GM06990 (cell line): ENCODE data around the gene ZNF592.

Experiments
- DNase-seq: peaks from one replicate; pipeline ENCODE4 v3.0.0-alpha.2; 2011; ENCODE audit not compliant: insufficient read length; ENCODE audit errors: extremely low read depth
- H3K27me3 ChIP-seq: replicated peaks from 2 replicates; pipeline ENCODE4 v1.6.0; 2011; ENCODE audit warnings: low read length; ENCODE audit not compliant: control insufficient read depth, insufficient read depth
- H3K36me3 ChIP-seq: 2 replicates; pipeline ENCODE4 v1.5.1; 2011; ENCODE audit warnings: low read length; ENCODE audit not compliant: control insufficient read depth, insufficient read depth
- H3K4me3 ChIP-seq: replicated peaks from 2 replicates; pipeline ENCODE4 v1.5.1; 2011; ENCODE audit warnings: low read depth, mild to moderate bottlenecking, control low read depth, low read length
- TF ChIP-seq, protein P1 (sequence below): IDR thresholded peaks from 2 replicates; pipeline ENCODE4 v1.5.1; 2011; ENCODE audit warnings: low read length, control low read depth, mild to moderate bottlenecking, inconsistent platforms; ENCODE audit not compliant: insufficient read depth, poor library complexity, severe bottlenecking

Gene ZNF592

DNA sequence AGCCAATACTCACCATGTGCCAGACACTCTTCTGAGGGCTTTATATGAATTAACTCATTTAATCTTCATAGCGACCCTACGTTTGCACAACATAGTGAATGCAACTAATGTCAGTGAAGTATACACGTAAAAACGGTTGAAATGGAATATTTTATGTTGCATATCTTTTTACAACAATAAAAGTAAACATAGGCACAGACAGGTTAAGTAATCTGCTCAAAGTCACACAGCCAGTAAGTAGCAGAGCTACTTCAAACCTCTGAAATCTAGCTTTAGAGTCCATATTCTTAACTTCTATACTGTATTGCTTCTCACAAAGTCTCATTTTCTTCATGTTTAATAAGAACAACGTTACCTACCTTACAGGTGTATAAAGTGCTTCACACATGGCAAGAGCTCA is 34.0 kb upstream of the ZNF592 start:
- no peak for DNase-seq
- Histone ChIP-seq H3K36me3 (peaks cover 4% of the 10 kb centered on the region), H3K4me3 (peak overlapping the region; percentile 74), H3K27me3 (no peaks in the 10 kb centered on the region)
- TF ChIP-seq, protein P1, sequence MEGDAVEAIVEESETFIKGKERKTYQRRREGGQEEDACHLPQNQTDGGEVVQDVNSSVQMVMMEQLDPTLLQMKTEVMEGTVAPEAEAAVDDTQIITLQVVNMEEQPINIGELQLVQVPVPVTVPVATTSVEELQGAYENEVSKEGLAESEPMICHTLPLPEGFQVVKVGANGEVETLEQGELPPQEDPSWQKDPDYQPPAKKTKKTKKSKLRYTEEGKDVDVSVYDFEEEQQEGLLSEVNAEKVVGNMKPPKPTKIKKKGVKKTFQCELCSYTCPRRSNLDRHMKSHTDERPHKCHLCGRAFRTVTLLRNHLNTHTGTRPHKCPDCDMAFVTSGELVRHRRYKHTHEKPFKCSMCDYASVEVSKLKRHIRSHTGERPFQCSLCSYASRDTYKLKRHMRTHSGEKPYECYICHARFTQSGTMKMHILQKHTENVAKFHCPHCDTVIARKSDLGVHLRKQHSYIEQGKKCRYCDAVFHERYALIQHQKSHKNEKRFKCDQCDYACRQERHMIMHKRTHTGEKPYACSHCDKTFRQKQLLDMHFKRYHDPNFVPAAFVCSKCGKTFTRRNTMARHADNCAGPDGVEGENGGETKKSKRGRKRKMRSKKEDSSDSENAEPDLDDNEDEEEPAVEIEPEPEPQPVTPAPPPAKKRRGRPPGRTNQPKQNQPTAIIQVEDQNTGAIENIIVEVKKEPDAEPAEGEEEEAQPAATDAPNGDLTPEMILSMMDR, result no peak

DNA sequence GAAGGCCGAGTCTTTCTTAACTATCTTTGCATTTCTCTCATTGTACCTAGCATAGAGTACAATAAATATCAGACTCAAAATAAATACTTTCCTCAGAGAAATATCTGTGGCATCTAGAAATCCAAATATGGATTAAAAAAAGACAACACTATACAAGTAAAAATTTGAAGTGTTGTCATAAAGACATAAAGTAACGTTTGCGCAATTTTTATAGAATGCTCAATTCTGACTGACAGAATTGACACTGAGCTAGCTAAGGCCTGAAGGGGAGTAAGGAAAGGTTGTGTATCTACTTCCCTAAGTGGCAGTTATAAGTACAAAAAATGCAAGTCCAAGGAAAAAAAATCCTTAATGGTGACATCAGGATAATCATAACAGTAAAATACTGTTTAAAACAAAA is 33.6 kb upstream of the ZNF592 start:
- no peak for DNase-seq
- Histone ChIP-seq H3K4me3 (peak overlapping the region; percentile 74), H3K36me3 (peaks cover 4% of the 10 kb centered on the region), H3K27me3 (no peaks in the 10 kb centered on the region)
- TF ChIP-seq, protein P1, result no peak

DNA sequence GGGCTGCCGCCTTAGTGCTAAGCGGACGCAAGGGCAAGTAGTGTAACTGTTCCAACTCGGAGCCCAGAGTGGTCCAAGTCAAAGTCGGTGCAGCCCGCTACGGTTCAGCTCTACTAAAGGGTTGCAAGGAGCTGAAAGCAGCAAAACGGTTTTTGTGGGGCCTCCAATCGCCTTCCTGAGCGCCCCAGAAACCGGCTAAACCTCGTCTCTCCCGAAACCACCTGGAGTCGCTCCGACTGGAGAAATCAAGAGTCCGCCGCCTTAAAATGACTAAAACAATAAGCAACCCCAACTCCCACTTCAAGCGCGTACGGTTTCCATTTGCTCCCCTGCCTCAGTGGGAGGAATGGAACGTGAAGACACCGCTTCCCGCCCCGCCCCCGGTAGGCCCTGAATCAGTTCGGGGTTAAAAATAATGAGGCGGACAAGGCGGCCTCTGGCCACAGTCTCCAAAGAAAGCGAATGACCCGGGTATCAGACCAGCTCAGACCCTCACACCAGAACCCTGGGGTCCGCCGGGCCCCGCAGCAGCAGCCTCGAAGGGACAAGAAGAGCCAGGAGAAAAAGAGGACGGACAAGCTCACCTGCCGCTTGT is 32.9 kb upstream of the ZNF592 start:
- H3K4me3 ChIP-seq, result peak overlapping the region; percentile 74
- no peak for DNase-seq
- TF ChIP-seq, protein P1, result no peak
- H3K36me3 ChIP-seq, result peaks cover 4% of the 10 kb centered on the region
- H3K27me3 ChIP-seq, result no peaks in the 10 kb centered on the region

DNA sequence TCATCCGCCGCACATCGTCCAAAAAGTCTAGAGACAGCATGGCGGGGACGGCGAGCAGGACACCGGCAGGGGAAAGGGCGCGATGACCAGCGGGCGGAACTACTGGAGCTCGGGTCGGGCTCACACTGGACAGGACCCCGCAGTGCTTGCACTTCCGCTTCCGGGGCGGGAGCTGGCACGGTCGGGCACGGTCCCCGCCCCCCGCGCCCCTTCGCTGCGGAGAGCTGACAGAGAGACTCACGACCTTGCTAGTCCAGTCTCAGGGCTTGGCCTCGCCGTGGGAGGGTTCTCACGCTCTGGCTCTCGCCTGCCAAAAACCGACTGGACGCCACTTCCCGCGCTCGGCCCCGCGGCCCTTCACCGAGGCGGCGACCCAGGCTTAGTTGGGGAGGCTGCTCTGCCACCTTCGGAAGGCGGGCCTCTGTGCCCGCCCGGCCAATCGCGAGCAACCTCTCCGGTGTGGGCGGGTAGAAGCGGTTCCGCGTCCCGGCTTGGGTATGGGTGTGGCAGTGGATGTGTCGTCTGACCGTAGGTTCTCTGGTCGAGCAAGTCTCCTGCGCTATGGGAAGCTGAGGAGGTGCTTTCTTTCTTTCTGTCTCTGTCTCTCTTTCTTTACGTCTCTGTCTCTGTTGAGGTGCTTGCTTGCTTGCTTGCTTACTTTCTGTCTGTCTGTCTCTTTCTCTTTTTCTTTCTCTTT is 32.2 kb upstream of the ZNF592 start, which contains the start of gene SEC11A:
Gene SEC11A (minus strand): TSS at position 104 of the 697 bp plus-strand sequence. CDS start 64 bp downstream, at position 40.
- TF ChIP-seq, protein P1, result no peak
- peak within 1 kb of the TSS; percentile 74 for H3K4me3 ChIP-seq
- 0 out of 2 replicates have a peak, but pooled peaks cover under 1% of the 10 kb centered on the region for H3K36me3 ChIP-seq
- peak; percentile 98 for DNase-seq
- no peaks in the 10 kb centered on the region for H3K27me3 ChIP-seq

DNA sequence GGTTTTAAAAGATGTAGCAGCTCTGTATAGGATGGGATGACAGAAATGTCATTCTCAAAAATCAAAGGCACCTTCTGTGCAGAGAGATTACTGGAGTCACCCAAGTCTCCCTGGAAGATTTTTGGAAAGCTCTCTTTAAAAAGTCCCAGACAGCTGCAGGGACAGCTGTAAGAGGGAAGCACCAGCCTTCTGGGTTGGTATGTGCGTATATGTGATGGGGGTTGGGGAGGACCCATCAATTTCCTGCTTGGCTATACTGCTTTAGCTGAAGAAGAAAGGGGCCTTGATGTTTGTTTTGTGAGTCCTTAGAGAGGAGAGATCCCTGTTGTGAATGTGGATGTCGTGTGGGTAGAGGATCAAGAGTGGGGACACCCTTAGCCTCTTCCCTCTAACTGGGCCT is 27.0 kb upstream of the ZNF592 start:
- no peak for DNase-seq
- H3K36me3 ChIP-seq, result no peaks in the 10 kb centered on the region
- no peak overlapping the region for H3K4me3 ChIP-seq
- no peaks in the 10 kb centered on the region for H3K27me3 ChIP-seq
- TF ChIP-seq, protein P1, result no peak
